Non-pigmented ciliary epithelial cell (primary cell): ENCODE data around the gene FOXN1.
"Not testable (repeated sequence)": the region's sequence is repeated elsewhere in the genome, so short reads cannot be mapped to it uniquely, and the experiment has no call there.

ENCODE experiments used
- DNase-seq: peaks from one replicate; pipeline ENCODE4 v3.0.0-alpha.2; 2010; ENCODE audit warnings: low read depth

FOXN1 gene

DNA sequence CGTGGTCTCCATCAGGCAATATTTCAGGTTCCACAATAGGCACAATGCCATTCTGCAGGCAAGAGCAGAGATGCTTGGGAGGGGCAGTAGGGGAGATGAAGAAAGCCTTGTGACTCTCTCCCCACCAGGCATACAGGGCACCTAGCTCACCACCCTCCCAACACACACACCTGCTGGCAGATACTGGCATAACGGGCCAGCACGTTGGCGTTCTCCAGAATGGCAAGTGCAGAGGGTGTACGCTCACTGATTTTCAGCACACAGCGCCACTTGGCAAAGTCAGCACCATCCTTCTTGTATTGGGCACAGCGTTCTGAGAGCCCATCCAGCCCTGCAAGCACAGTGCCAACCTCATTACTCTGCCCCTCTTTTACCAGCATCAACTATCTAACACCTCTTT is 68.4 kb downstream of the FOXN1 start:
- no peak for DNase-seq

DNA sequence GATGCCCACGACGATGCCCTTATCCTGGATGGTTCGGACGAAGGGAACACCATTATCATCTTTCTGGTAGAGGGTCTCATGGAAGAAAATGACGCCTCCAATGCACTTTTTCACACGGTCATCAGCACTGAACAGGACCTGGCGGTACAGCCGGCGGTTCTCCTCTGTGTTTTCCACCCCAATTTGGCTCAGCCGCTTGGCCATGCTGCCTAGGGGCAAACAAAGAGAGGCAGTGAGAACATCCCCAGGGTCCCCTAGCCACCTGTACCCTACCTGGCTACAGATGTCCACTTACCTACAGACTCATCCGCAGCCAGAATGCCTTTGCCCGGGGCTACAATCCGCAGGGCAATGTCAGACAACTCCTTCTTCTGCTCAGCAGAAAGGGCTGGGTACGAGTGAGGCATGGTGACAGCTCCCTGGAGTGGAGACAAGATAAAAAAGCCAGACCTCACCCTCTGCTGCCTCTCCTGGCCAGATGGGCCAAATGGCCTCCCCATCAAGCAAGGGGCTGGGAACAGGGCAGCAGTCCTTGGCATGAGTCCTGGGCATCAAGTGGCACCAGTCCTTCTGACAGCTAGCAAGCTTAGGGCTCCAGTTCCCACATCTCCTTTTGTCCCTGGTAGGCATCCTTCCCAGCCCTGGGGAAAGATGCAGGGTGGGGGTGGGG is 69.1 kb downstream of the FOXN1 start:
- DNase-seq: no peak

DNA sequence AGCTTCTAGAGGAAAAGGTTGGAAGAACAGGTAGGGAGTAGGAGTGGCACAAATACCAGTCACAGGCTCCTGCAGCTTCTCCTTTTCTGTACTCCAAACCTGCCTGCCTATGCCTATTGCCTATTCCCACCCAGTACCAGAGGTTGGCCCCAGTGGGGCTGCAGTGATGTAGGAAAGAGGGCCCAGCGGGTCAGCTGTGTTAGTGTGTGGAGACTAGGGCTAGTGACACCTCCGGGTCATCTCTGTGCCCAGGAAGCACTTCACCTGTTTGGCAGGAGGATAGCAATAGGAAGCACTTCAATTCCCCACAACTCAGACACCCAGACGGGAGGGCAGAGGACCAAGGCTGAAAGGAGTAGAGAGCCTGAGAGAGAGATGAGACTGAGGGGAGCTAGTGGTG is 69.9 kb downstream of the FOXN1 start:
- DNase-seq: not testable (repeated sequence)

- DNase-seq: peak; percentile 76
Measured at GRCh38 chr17:28576758-28577465, 70.8 kb downstream of the FOXN1 start, which contains the start of gene ALDOC. Gene ALDOC (minus strand): TSS chr17:28576895. CDS start chr17:28575532, 1,363 bp downstream.

DNA sequence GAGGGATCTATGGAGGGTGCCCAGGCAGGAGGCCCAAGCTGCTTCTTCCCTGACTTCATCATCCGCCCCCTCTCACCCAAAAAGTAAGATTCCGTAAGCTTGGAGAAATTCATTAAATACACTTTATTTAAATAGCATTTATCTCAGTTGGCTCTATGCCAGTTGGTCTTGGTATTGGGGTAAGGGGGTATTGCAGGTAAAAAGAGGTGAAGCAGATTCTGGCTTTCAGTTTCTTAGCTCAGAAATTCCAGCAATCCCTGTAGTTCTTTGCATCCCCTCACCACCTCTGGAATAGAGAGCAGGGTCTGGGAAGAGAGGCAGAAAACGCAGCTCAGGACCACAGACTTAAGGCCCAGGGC is 71.3 kb downstream of the FOXN1 start:
- DNase-seq: no peak

GRCh38 chr17:28578246-28579195 is 72.4 kb downstream of the FOXN1 start:
- DNase-seq: no peak

- no peak for DNase-seq
Measured at GRCh38 chr17:28579526-28579925, 73.4 kb downstream of the FOXN1 start.

GRCh38 chr17:28580959-28581358 is 74.8 kb downstream of the FOXN1 start:
- no peak for DNase-seq

- no peak for DNase-seq
Measured at GRCh38 chr17:28582513-28582912, 76.4 kb downstream of the FOXN1 start.

DNA sequence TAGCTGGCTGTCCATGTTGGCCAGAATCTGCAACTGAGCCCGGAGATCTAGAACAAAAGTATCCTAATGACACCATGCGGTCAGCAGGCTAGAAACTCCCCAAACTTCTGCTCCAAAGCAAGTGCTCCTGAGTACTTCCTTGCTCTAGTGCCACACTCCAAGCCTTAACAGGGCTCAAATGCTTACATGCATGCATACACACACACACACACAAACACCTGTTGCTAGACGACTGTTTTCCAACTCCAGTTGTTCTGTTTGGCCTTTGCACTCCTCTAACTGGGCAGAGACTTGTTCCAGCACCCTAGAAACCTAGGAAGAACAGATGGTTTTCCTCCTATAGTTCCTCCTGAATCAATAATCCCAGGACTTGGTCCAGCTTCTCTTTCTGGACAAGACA is 78.3 kb downstream of the FOXN1 start:
- no peak for DNase-seq

GRCh38 chr17:28585851-28586250 is 79.7 kb downstream of the FOXN1 start:
- DNase-seq: no peak
